Renal cortex interstitium (tissue), 3 donors: ENCODE measurements around the gene FKBP1B. TPM values are rescaled to one million over a fixed set of nuclear protein-coding genes. Genes with fewer than 3 reads are reported as not detected.

ENCODE experiments used
- polyA plus RNA-seq, 3 donors: library from polyadenylated mRNA; unstranded; fragments of 120-200 nt; gene quantifications; one replicate each; pipeline ENCODE4 v1.2.1, GENCODE V29; 2013; ENCODE audit not compliant: insufficient read length in 3 of 3

The FKBP1B gene
- polyA plus RNA-seq, 3 donors = 9.4 to 10.5 (median 10.4) TPM

Other genes starting within 250 kb of the FKBP1B start
- 10 to 100 TPM; 16.6 to 21.0 (median 20.9) TPM for gene ATAD2B, start 122.6 kb upstream of the FKBP1B start, polyA plus RNA-seq
- 10 to 100 TPM; 16.1 to 22.9 (median 17.0) TPM for gene UBXN2A, start 109.3 kb upstream of the FKBP1B start, polyA plus RNA-seq
- 1 to 10 TPM; 2.1 to 3.9 (median 3.4) TPM for gene MFSD2B, start 39.7 kb upstream of the FKBP1B start, polyA plus RNA-seq
- gene WDCP, start 2.4 kb upstream of the FKBP1B start, polyA plus RNA-seq = 10 to 100 TPM; 14.5 to 15.4 (median 15.1) TPM
- 100 to 1,000 TPM; 128 to 165 (median 160) TPM for gene SF3B6, start 26.6 kb downstream of the FKBP1B start, polyA plus RNA-seq
- gene TP53I3, start 35.1 kb downstream of the FKBP1B start, polyA plus RNA-seq = 10 to 100 TPM; 38.2 to 48.8 (median 48.2) TPM
- gene PFN4, start 73.6 kb downstream of the FKBP1B start, polyA plus RNA-seq = 1 to 10 TPM; 1.5 to 3.5 (median 2.6) TPM
- gene FAM228B, start 73.7 kb downstream of the FKBP1B start, polyA plus RNA-seq = 10 to 100 TPM; 23.1 to 30.8 (median 29.1) TPM
- 1 to 10 TPM in 2 of 3 donors, under 1 TPM in 1; 0.68 to 1.3 (median 1.2) TPM for gene FAM228A, start 125.3 kb downstream of the FKBP1B start, polyA plus RNA-seq